A673 (cell line): Measurements from ENCODE around the gene ODC1.

Experiments
- EZH2 ChIP-seq: fragments of 200-600 bp; sonication (generic); IDR thresholded peaks from 2 replicates; pipeline ENCODE4 v1.6.1; 2017; ENCODE audit warnings: borderline replicate concordance, low read depth, mild to moderate bottlenecking, mixed read lengths, antibody characterized with exemption, low read length; ENCODE audit not compliant: poor library complexity, severe bottlenecking
- TF ChIP-seq, protein P1 (sequence below): fragments of 300-800, 200-600 bp; sonication (generic); conservative IDR thresholded peaks from 2 replicates; pipeline ENCODE4 v1.5.1; 2017; ENCODE audit warnings: low read depth, mild to moderate bottlenecking, antibody characterized with exemption, low read length, moderate library complexity, mixed read lengths

DNA sequence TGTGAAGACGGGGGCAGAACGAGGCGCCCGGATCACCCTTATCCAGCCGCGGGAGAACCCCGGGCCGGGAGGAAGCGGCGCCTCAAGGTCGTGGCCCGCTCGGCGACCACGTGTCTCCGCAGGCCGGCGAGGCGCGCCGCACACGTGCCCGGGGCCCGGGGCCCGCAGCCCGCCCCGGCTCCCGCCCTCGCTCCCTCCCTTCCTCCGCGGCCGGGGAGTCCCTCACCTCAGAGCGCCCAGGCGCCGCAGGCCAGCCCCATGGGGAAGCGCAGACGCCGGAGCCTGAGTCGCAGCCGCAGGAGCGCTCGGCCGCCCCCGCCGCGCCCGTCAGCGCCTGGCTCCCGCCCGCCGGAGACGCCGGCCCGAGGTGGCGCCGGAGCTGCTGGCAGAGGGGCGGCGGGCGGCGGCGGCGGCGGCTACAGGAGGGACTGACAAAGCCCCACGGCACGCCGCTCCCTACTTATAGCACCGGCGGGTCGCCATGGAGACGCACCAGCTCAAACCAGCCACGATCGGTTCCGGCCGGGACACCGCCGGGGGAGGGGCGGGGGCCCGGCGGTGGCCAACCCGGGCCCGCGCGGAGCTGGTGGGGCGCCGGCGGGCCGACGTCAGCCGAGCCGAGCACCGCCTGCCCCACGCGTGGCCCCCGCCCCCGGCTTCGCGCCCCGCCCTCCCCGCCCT lies at the start of gene ODC1:
- TF ChIP-seq, protein P1, sequence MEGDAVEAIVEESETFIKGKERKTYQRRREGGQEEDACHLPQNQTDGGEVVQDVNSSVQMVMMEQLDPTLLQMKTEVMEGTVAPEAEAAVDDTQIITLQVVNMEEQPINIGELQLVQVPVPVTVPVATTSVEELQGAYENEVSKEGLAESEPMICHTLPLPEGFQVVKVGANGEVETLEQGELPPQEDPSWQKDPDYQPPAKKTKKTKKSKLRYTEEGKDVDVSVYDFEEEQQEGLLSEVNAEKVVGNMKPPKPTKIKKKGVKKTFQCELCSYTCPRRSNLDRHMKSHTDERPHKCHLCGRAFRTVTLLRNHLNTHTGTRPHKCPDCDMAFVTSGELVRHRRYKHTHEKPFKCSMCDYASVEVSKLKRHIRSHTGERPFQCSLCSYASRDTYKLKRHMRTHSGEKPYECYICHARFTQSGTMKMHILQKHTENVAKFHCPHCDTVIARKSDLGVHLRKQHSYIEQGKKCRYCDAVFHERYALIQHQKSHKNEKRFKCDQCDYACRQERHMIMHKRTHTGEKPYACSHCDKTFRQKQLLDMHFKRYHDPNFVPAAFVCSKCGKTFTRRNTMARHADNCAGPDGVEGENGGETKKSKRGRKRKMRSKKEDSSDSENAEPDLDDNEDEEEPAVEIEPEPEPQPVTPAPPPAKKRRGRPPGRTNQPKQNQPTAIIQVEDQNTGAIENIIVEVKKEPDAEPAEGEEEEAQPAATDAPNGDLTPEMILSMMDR: no peak
- TF ChIP-seq EZH2: no peak
